ENCODE data around the gene CCDC88A.
A peak's percentile ranks its signal among the peaks of the same experiment; 100 is the strongest.
"Not testable (repeated sequence)": the region's sequence is repeated elsewhere in the genome, so short reads cannot be mapped to it uniquely, and the experiment has no call there.

The CCDC88A gene, protein sequence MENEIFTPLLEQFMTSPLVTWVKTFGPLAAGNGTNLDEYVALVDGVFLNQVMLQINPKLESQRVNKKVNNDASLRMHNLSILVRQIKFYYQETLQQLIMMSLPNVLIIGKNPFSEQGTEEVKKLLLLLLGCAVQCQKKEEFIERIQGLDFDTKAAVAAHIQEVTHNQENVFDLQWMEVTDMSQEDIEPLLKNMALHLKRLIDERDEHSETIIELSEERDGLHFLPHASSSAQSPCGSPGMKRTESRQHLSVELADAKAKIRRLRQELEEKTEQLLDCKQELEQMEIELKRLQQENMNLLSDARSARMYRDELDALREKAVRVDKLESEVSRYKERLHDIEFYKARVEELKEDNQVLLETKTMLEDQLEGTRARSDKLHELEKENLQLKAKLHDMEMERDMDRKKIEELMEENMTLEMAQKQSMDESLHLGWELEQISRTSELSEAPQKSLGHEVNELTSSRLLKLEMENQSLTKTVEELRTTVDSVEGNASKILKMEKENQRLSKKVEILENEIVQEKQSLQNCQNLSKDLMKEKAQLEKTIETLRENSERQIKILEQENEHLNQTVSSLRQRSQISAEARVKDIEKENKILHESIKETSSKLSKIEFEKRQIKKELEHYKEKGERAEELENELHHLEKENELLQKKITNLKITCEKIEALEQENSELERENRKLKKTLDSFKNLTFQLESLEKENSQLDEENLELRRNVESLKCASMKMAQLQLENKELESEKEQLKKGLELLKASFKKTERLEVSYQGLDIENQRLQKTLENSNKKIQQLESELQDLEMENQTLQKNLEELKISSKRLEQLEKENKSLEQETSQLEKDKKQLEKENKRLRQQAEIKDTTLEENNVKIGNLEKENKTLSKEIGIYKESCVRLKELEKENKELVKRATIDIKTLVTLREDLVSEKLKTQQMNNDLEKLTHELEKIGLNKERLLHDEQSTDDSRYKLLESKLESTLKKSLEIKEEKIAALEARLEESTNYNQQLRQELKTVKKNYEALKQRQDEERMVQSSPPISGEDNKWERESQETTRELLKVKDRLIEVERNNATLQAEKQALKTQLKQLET (N-terminal part only)

DNA sequence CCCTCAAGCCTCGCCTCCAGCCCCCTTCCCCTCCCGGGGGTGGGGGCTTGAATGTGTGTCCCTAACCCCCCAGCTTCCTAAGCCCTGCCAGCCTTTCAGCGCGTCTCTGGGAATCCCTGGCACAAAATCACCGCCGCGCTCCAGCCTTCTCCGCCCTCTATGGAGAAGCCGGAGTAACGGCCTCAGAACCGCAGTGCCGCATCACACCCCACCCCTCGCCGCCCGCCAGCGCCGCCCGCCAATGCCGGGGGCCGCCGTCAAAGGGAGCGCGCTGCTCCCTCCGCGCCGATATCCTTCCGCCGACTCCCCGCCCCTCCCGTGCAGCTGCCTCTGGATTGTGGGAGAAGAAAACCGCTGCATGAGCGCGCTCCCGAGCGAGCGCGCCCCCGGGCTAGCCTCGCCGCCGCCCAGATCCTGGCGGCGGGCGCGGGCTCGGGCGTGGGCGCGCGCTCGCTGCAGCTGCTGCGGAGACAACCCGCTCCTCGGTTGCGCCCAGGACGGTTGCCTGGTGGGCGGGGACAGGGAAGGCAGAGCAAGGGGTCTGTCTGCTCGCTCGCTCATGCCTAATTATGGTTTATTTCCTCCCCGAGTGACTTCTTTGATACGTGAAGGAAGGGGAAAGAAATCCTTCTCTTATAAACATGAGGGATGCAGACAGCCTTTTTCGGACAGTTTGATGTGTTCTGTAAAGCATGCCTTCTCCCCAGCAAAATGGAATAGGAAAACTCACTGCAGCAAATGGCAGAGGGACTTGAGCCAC, at the start of gene CCDC88A:
CCDC88A (minus strand) TSS at position 178 of the 760 bp plus-strand sequence. CDS start 777 bp downstream, outside the sequence.
- DNase-seq (ENCODE audit: low read depth), result peak; percentile 98
- H3K4me3 ChIP-seq (ENCODE audit: low read depth, low read length), result peak within 1 kb of the TSS; percentile 96

DNA sequence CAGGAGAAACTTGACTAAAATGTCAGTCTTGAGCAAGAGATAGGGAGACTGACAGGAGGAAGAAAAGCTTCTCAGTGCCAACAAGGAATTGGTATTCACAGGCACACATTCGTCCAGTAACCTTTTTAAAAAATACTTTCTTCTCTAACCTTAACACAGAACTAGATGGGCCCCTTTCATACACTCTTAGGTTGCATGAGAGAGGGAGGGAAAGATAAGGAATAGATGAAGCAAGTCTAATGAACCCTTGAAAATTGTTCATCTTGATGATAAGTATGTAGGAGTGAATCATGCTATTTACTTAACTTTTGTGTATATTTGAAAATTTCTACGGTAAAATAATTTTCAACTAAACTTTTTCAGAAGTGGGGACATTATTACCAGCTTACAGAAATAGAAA, 42.0 kb upstream of the CCDC88A start:
- no peak for DNase-seq (ENCODE audit: low read depth)
- H3K4me3 ChIP-seq (ENCODE audit: low read depth, low read length), result no peak overlapping the region

DNA sequence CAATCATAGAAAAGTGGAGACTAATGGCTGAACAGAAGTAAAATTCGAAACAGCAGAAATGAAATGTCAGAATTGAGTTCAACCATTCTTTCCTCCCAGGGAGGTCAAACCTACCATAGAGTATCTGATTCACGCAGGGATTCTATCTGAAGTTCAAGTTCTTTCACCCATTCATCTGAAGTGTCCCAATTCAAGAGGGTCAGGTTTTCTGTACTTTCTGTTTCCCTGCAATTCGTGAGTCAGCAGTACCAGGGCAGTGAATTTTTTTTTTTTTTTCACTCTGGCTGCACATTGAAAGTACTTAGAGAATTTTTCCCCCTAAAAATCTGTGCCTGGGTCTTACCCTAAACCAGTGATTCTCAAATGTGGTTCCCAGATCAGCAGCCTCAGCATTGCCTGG, 40.9 kb upstream of the CCDC88A start:
- H3K4me3 ChIP-seq (ENCODE audit: low read depth, low read length), result no peak overlapping the region
- DNase-seq (ENCODE audit: low read depth), result peak; percentile 13

DNA sequence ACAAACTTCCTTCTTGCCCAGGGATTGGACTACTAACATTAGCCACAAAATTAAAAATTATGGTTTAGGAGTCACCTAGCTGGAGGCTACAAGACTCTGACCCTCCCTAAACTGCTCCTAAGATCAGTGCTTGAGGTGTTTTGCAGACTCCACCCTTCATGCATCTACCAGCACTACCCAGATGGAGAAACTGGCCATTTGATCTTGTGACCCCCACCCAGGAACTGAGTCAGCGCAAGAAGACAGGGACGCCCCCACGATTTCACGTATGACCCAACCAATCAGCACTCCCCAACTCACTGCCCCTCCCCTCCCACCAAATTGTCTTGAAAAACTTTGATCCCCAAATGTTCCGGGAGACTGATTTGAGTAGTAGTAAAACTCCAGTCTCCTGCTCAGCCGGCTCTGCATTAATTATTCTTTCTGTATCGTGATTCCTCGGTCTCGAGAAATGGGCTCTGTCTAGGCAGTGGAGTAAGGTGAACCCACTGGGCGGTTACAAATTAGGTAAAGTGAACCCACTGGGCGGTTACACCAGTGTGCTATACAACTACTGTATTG, 40.1 kb upstream of the CCDC88A start:
- DNase-seq (ENCODE audit: low read depth), result no peak
- no peak overlapping the region for H3K4me3 ChIP-seq (ENCODE audit: low read depth, low read length)

DNA sequence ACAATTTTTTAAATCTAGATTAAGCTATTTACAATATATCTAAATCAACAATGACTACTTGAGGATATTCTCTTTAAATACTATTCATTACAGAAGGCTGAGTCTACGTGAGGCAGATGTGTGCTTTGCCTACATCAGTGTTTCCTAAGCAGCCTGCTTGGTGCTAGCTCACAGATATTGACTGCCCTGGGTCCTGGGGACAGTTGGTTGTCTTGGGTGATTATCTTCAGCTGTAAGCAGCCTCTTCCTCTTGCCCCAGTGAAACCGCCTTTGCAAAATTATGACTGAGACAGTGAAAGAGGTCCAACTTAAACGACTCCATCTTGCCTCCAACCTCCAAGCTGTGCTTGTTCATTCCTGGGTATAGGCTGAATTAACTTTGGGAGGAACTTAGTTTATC, 39.6 kb upstream of the CCDC88A start:
- no peak overlapping the region for H3K4me3 ChIP-seq (ENCODE audit: low read depth, low read length)
- DNase-seq (ENCODE audit: low read depth), result no peak

DNA sequence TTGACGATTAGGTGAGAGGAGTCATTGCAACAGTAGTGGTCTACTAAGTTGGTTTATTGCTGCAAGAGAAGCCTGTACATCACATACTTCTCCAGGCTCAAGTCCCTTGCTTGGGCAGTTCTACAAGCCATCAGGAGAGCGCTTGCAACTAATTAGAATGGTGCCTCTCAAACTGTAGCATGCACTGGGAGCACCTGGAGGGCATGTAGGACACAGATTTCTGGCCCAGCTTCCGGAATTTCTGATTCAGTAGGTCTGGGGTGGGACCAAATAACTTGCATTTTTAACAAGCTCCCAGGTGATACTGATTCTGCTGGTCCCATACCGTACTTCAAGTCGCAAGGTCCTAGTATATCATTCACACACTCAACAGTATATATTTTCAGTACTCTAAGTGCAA, 34.5 kb upstream of the CCDC88A start:
- no peak for DNase-seq (ENCODE audit: low read depth)
- no peak overlapping the region for H3K4me3 ChIP-seq (ENCODE audit: low read depth, low read length)

DNA sequence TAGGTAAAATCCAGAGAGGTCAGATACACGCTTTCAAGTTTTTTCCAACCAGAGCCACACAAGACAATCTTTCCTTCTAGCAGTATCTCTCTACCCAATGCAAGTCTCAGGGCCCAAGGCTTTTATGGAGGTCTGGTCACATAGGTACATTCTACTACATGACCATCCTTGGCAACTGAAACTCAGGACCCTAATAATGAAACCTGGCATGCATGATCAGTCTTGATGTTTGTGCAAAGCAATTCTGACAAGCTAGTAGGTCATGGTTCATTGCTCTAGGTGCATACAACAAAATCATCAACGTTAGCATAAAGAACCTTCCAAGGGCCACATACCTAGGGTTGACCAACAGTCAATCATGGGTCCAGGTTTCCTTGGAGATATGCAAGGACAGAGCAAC, 33.2 kb upstream of the CCDC88A start:
- no peak overlapping the region for H3K4me3 ChIP-seq (ENCODE audit: low read depth, low read length)
- DNase-seq (ENCODE audit: low read depth), result no peak

DNA sequence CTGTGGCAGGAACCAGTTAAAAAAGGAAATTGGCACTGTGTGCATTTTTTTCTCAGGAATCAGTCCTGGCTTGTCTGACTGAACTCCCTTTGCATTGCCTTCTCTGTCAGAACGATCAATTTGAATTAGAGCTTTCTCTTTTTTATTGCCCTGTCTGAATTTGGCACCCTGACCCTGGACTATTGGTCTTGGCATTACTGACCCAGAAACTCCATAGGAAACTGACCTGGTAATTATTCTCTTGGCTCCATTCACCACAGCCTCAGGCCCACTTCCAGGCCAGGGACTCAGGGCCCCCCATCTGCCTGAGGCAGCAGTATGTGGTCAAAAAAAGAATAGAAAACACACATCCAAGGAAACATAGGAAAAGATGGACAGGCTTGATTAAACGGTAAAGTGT, 32.0 kb upstream of the CCDC88A start:
- no peak for DNase-seq (ENCODE audit: low read depth)
- H3K4me3 ChIP-seq (ENCODE audit: low read depth, low read length), result no peak overlapping the region

DNA sequence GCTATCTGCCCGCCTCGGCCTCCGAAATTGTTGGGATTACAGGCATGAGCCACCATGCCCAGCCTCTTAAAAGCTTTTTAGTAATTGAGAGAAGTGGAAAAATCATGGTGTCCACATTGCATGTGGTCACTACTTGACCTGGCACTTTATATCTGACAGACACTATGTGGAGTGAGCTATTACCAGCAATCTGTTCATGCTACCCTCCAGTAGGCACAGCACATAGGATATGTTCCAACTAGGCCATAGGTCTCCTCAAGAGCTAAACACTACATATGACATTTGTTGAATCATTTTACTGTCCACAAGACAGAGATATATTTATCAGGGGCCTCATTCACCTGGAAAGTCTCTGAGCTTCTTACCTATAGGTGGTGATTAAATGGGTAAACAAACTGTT, 30.4 kb upstream of the CCDC88A start:
- DNase-seq (ENCODE audit: low read depth); H3K4me3 ChIP-seq (ENCODE audit: low read depth, low read length): not testable (repeated sequence)

DNA sequence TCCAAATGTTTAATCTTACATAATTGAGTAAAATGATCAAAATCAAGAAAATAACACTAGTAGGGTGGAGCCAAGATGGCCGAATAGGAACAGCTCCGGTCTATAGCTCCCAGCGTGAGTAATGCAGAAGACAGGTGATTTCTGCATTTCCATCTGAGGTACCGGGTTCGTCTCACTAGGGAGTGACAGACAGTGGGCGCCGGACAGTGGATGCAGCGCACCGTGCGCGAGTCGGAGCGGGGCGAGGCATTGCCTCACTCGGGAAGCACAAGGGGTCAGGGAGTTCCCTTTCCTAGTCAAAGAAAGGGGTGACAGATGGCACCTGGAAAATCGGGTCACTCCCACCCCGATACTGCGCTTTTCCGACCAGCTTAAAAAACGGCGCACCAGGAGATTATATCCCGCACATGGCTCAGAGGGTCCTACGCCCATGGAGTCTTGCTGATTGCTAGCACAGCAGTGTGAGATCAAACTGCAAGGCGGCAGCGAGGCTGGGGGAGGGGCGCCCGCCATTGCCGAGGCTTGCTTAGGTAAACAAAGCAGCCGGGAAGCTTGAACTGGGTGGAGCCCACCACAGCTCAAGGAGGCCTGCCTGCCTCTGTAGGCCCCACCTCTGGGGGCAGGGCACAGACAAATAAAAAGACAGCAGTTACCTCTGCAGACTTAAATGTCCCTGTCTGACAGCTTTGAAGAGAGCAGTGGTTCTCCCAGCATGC, 22.5 kb upstream of the CCDC88A start:
- not testable (repeated sequence) for H3K4me3 ChIP-seq (ENCODE audit: low read depth, low read length); DNase-seq (ENCODE audit: low read depth)

DNA sequence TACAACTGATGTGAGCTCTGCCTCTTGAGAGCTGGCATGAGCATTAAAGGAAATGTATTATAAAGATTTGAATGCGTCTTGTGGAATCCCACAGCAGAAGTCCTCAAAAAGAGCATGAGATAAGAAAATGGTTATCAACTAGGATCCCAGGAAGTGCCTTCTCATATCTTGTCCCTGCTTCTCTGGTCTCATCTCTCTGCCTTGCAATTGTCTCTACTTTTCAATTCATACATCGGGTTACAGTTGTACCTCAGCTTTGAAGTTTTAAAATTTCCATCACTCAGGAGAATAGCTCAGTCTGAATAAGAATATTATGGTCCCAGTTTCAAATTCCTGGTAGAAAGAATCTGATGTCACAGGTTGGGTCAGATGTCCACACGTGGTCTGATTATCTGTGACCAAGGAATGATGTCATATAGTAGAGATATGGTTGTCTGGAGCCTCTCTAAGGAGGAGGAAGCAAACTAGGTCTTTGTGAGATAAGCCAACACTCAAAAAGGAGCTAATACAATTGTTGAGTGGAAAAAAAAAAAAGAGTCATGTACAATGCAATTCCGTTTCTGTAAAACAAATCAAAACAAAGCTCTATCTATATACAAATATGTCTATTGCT, 21.7 kb upstream of the CCDC88A start:
- no peak overlapping the region for H3K4me3 ChIP-seq (ENCODE audit: low read depth, low read length)
- DNase-seq (ENCODE audit: low read depth), result no peak

DNA sequence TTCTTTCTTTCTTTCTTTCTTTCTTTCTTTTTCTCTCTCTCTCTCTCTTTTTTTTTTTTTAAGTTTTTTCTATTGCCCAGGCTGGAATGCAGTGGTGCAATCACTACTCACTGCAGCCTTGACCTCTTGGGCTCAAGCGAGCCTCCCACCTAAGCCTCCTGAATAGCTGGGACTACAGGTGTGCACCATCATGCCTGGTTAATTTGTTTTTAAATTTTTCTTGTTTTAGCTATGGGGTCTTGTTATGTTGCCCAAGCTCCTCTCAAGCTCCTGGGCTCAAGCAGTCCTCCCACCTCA, 19.4 kb upstream of the CCDC88A start:
- H3K4me3 ChIP-seq (ENCODE audit: low read depth, low read length), result no peak overlapping the region
- DNase-seq (ENCODE audit: low read depth), result no peak

DNA sequence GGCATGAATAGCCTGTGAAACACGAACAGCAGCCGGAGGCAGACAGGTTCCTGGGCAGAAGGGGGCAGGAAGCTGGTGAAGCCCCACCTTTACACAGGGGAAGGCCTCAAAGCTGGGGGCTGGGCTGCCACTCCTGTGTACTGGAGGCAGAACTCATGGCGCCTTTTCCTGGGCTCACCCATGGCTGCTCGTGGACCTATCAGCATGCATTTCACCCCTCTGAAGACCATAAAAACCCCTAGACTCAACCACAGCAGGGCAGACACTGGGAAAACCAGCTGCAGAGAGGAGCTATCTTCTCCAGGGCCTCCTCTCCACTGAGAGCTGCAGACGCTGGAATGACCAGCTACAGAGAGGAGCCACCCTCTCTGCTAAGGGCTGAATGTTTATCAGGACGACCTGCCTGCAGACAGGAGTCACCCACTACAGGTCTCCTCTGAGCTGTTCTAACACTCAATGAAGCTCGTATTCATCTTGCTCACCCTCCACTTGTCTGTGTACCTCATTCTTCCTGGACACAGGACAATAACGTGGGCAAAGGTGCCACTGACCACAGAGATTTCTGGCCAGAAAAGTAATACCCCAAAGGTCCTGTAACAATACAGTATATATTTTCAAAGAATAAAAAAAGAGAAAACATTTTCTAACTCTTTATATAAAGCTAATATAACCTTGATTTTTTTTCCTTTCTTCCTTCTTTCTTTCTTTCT, 18.9 kb upstream of the CCDC88A start:
- DNase-seq (ENCODE audit: low read depth), result no peak
- no peak overlapping the region for H3K4me3 ChIP-seq (ENCODE audit: low read depth, low read length)

DNA sequence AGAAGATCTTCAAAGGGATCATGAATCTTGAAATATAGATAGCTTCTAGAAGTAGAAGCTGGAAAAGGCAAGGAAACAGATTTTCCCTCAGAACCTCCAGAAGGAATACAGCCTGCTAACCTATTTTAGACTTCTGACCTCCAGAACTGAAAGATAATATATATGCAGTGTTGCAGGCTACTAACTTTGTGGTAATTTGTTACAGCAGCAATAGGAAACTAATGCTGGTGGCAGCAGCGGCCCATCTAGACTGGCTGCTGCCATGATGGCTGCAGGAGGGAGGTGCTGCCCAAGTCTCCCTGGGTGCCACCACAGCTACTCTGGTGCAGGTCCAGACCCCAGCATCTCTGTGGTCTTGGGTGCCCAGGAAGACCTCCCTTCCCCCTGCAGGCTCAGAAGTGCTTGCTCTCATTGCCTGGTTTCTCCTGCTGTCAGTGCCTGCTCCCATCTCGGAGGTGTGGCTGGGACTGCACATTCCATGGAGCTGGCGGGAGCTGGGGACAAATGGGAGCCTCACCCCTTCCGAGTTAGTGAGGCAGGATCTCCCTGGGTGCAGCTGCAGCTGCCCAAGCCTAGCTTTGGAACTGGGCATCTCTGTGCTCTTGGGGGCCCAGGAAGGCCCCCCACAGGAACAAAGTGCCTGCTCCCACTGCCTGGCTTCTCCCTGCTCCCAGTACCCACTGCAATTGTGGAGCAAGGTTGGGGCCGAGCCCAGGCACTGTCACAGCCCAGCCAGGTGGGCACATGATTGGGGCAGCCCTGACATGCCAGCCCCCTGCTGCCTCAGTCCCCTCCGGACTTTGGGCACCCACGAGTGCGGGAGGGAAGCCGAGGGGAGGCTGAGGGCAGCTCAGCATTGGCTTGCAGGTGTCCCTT, 18.1 kb upstream of the CCDC88A start:
- DNase-seq (ENCODE audit: low read depth), result no peak
- H3K4me3 ChIP-seq (ENCODE audit: low read depth, low read length), result no peak overlapping the region

DNA sequence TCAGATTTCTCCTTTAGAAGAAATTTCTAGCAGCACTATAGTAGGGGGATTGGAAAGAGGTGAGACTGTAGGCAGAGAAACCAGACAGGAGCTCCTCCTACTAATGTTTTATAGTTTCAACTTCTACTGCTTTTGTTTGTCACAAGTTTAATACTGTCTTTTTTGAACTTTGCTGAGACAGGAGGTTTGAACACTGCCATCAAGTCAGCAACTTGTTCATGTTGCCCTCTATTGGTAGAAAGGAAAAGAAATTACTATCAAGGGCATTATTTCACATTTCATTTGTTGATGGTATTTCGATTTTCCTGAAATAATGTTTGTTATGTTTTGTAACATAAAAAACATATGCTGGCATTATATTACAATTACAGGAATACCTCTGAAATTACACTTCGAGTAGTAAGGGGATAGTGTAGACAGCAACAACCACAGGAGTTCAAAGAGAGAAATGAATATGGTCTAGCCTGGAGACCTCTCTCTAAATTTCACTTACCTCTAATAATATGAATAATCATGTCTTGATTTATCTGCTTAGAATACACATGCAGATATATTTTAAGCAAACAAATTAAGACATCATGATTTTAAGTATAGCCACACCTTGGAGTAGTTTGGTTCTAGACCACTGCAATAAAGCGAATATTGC, 12.4 kb upstream of the CCDC88A start:
- no peak for DNase-seq (ENCODE audit: low read depth)
- no peak overlapping the region for H3K4me3 ChIP-seq (ENCODE audit: low read depth, low read length)

DNA sequence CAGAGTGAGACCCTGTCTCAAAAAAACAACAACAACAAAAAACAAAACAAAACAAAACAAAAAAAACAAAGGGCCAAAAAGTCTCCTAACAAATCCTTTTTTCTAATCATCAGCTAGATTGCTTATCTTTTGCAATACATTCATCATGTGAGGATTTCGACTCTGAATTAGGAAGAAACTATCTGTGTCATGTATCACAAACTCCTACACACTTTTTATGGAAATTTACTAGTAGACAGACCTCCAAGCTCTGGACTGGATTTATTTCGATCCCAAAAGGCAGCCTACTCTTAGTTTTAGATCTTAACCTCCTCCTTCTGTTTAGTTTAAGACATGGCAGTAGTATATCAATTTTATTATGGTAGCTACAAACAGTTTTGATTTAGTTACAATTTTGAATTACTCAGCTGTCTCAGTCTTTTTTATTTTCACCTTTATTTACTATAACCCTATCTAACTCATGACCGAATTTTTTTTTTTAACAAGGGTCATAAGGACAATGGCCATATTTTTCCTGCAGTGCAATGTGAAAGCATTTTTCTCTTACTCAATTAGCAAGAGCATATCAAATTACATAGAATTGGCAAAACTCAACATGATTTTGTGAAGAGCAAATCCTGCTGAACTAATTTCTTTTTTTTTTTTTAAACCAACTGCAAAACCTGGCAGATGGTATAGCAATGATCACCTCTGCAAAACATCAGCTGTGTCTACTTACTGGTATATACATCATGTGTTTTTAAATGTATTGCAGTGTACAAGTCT, 10.7 kb upstream of the CCDC88A start:
- DNase-seq (ENCODE audit: low read depth), result no peak
- H3K4me3 ChIP-seq (ENCODE audit: low read depth, low read length), result no peak overlapping the region

Data from skeletal muscle cell (primary cell).